GM21360 (cell line): Measurements from ENCODE around the gene IFNG-AS1.
A peak's percentile ranks its signal among the peaks of the same experiment; 100 is the strongest.

Source experiments
- ATAC-seq: cut with Tn5 transposase; IDR thresholded peaks from one replicate; pipeline ENCODE4 v1.9.1; 2021; ENCODE audit warnings: mild to moderate bottlenecking, moderate library complexity; ENCODE audit not compliant: unreplicated experiment

IFNG-AS1 gene

GRCh38 chr12:68034567-68034966 is 45.3 kb downstream of the IFNG-AS1 start:
- no peak for ATAC-seq

GRCh38 chr12:68036642-68037041 is 47.4 kb downstream of the IFNG-AS1 start:
- no peak for ATAC-seq

- no peak for ATAC-seq
These were observed 48.5 kb downstream of the IFNG-AS1 start for GRCh38 chr12:68037616-68038255.

GRCh38 chr12:68038650-68039049 is 49.4 kb downstream of the IFNG-AS1 start:
- no peak for ATAC-seq

GRCh38 chr12:68040450-68041075 is 51.3 kb downstream of the IFNG-AS1 start:
- no peak for ATAC-seq

- ATAC-seq: peak; percentile 73
These were observed 53.0 kb downstream of the IFNG-AS1 start for GRCh38 chr12:68042212-68042699.

- no peak for ATAC-seq
These were observed 54.2 kb downstream of the IFNG-AS1 start for GRCh38 chr12:68043435-68043834.

GRCh38 chr12:68048648-68049297 is 59.5 kb downstream of the IFNG-AS1 start:
- ATAC-seq: no peak

- ATAC-seq: no peak
These were observed 67.1 kb downstream of the IFNG-AS1 start for GRCh38 chr12:68056300-68056699.

- ATAC-seq: no peak
These were observed 74.8 kb downstream of the IFNG-AS1 start for GRCh38 chr12:68063900-68064590.

GRCh38 chr12:68065163-68065562 is 75.9 kb downstream of the IFNG-AS1 start:
- ATAC-seq: no peak

- no peak for ATAC-seq
These were observed 76.4 kb downstream of the IFNG-AS1 start for GRCh38 chr12:68065687-68066086.

- no peak for ATAC-seq
These were observed 78.6 kb downstream of the IFNG-AS1 start for GRCh38 chr12:68067762-68068376.

- ATAC-seq: no peak
These were observed 80.0 kb downstream of the IFNG-AS1 start for GRCh38 chr12:68069275-68069674.
